Spinal cord (tissue), 10 donors: ENCODE measurements around the gene PPME1. TPM values are rescaled to one million over a fixed set of nuclear protein-coding genes. Genes with fewer than 3 reads are reported as not detected.

Experiments used
- DNase-seq, 6 donors: peaks; one replicate each; pipeline versions ENCODE4 v3.0.0 to v3.0.0-alpha.2; 2013 to 2015; ENCODE audit warnings: low spot score in 6 of 6, low read depth in 4 of 6
- H3K27ac ChIP-seq: one replicate; pipeline ENCODE4 v1.5.1; 2013; ENCODE audit warnings: low read depth, low read length, control low read depth
- H3K27me3 ChIP-seq: one replicate; pipeline ENCODE4 v1.6.1; 2013; ENCODE audit warnings: low read length; ENCODE audit not compliant: control insufficient read depth, insufficient read depth
- H3K36me3 ChIP-seq: one replicate; pipeline ENCODE4 v1.6.1; 2013; ENCODE audit warnings: low read length; ENCODE audit not compliant: control insufficient read depth, insufficient read depth
- H3K4me1 ChIP-seq: one replicate; pipeline ENCODE4 v1.6.1; 2013; ENCODE audit warnings: low read length; ENCODE audit not compliant: control insufficient read depth, insufficient read depth
- H3K4me3 ChIP-seq: one replicate; pipeline ENCODE4 v1.5.1; 2013; ENCODE audit warnings: low read depth, low read length, control low read depth
- H3K9me3 ChIP-seq: one replicate; pipeline ENCODE4 v1.6.1; 2013; ENCODE audit warnings: low read length; ENCODE audit not compliant: control insufficient read depth, insufficient read depth
- WGBS: methylation state at CpG from one replicate; pipeline ENCODE4 v1.1.5; 2013; ENCODE audit warnings: missing lambda C conversion rate; ENCODE audit not compliant: insufficient coverage; 5-methylcytosine and 5-hydroxymethylcytosine counted together
- polyA plus RNA-seq, 2 donors: library from polyadenylated mRNA; unstranded; fragments of 120-200 nt; gene quantifications; one replicate each; pipeline ENCODE4 v1.2.1, GENCODE V29; 2013; ENCODE audit not compliant: insufficient read length in 2 of 2
- total RNA-seq, 2 donors: library from RNA; depleted of rRNA in 1 of 2; stranded (reverse); fragments of 120-200 nt in 1 of 2; fragments of >200 nt in 1 of 2; gene quantifications; one replicate each; pipeline versions ENCODE4 v1.2.3 to v1.2.4, GENCODE V29; 2013 to 2014
- donor health status: healthy.

Gene PPME1
- total and polyA plus RNA-seq, 4 donors: 36.1 to 73.8 (median 53.6) TPM

DNA sequence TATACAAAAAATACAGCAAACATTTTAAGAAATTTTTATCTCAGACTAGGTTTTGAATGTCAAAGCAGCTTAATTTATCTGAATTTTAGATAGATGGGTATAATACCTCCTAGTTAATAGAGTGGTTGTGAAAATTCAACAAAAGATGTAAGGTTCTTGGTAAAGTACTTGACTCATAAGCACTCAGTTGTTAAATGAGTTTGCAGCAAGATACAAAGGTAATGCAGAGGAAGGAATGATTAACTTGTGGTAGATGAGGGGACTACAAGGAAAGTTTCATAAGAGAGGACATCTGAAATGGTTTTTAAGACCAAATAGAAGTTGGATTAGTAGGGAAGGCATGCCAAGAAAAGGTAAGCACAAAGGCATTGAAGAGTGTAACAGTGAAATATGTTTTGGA is 37.4 kb downstream of the PPME1 start:
- DNase-seq: no peak
- H3K9me3 ChIP-seq: no peaks in the 10 kb centered on the region
- H3K27ac ChIP-seq: no peak overlapping the region
- H3K36me3 ChIP-seq: peaks cover 10% of the 10 kb centered on the region
- H3K27me3 ChIP-seq: no peaks in the 10 kb centered on the region
- H3K4me1 ChIP-seq: no peaks in the 10 kb centered on the region
- H3K4me3 ChIP-seq: no peak overlapping the region

DNA sequence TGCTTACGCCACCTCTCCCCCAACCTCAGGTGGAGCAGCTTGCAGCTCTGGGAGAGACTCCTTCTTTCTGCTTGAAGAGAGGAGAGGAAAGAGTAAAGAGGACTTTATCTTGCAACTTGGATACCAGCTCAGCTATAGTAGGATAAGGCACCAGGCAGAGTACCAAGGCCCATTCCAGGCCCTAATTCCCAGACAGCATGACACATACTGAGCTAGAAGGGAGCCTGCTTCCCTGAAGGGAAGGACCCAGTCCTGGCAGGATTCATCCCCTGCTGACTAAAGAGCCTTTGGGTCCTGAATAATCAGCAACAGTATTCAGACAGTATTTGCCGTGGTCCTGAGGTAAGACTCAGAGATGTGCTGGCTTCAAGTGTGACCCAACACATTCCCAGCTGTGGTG is 41.4 kb downstream of the PPME1 start:
- 89% methylated on average over 1 of the region's 2 CpGs for WGBS
- Histone ChIP-seq H3K4me1 (no peaks in the 10 kb centered on the region), H3K9me3 (no peaks in the 10 kb centered on the region), H3K27ac (no peak overlapping the region), H3K36me3 (peaks cover 10% of the 10 kb centered on the region), H3K27me3 (no peaks in the 10 kb centered on the region), H3K4me3 (no peak overlapping the region)
- DNase-seq: no peak

DNA sequence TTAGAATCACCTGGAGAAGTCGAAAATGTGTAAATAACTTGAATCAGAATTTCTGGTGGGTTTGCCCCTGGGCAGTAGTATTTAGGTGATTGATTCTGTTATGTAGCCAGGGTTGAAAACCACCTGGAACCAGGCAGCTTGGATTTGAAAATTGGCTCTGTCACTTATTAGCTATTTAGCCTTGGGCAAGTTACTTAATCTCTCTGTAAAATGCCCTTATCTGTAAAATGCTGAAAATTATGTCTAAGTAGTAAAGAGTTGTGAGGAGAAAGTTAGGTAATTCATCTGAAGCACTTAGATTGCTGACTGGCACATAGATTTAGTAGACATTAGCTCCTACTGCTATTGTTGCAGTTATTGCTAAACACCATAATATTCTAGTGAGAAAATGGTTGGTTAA is 49.3 kb downstream of the PPME1 start:
- 100% methylated on average over 1 of the region's 1 CpG for WGBS
- DNase-seq: no peak
- H3K36me3 ChIP-seq: peaks cover 3% of the 10 kb centered on the region

DNA sequence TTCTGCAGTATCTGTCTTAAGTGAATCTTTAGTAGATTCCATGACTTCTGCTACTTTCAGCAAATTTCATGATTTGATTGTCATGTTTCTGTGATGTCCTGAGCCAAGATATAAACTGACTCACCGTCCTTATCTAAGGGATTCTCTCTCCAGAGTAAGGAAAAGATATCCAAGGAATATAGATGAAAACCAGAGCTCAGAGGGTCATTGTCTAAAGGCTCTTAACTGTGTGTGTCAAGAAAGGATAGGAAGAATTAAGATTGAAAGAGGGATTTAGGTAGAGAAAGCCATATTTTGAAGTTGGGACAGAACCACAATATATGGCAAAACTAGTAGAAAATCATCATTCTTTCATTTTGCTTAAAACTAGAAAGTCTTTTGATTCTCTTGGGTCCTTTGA is 50.7 kb downstream of the PPME1 start:
- Histone ChIP-seq H3K36me3 (peaks cover 3% of the 10 kb centered on the region), H3K27ac (no peak overlapping the region), H3K27me3 (no peaks in the 10 kb centered on the region), H3K4me1 (no peaks in the 10 kb centered on the region), H3K4me3 (no peak overlapping the region), H3K9me3 (peaks cover 1% of the 10 kb centered on the region)
- WGBS: no CpG with 5 or more reads among the region's 1 CpG
- no peak for DNase-seq

More for the DNA sequence above, 49.3 kb downstream of the PPME1 start:
- Histone ChIP-seq H3K9me3 (peaks cover 1% of the 10 kb centered on the region), H3K27ac (no peak overlapping the region), H3K4me1 (no peaks in the 10 kb centered on the region), H3K4me3 (no peak overlapping the region), H3K27me3 (no peaks in the 10 kb centered on the region)

DNA sequence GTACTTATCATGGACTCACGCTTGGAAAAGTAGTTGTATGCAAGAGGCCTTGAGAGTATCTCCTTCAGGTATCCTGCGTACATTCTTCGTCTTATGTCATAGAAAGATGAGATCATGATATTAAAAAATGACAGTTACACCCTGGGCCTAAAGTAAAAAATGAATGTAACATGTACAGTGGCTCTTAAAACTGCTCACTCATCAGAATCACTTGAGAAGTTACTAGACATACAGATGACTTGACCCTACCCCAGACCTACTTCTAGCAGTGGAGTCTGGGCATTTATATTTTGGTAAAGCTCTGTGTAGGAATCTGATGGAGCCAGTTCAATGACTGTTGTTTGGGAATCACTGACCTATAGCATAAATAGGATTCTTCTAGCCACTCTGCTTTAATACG is 54.5 kb downstream of the PPME1 start:
- no peak overlapping the region for H3K27ac ChIP-seq
- H3K36me3 ChIP-seq: peaks cover 3% of the 10 kb centered on the region

DNA sequence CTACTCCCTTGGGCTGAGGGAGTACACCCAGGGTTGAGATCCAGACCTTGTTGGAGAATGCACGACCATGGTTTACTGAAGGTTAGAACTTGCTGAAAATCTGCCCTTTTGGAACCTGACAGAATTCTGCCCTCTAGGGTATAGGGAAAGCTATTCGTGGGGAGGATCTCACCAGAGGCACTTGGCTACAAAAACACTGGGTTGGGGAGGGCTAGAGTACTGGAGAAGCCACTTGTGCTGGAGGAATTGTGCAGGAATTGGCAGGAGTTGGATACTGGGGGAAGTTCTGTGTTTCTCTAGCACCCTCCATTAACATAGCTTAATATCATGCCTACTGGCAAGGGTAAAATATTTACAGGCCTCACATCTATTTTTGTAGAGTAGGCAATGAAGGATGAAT is 55.8 kb downstream of the PPME1 start:
- peaks cover 3% of the 10 kb centered on the region for H3K36me3 ChIP-seq
- H3K4me1 ChIP-seq: no peaks in the 10 kb centered on the region
- WGBS: 82% methylated on average over 1 of the region's 2 CpGs
- H3K27me3 ChIP-seq: no peaks in the 10 kb centered on the region
- no peak overlapping the region for H3K4me3 ChIP-seq
- H3K27ac ChIP-seq: no peak overlapping the region
- no peak for DNase-seq
- H3K9me3 ChIP-seq: no peaks in the 10 kb centered on the region

More for the DNA sequence above, 54.5 kb downstream of the PPME1 start:
- Histone ChIP-seq H3K9me3 (no peaks in the 10 kb centered on the region), H3K4me1 (no peaks in the 10 kb centered on the region), H3K4me3 (no peak overlapping the region), H3K27me3 (no peaks in the 10 kb centered on the region)
- WGBS: no CpG with 5 or more reads among the region's 4 CpGs
- no peak for DNase-seq

DNA sequence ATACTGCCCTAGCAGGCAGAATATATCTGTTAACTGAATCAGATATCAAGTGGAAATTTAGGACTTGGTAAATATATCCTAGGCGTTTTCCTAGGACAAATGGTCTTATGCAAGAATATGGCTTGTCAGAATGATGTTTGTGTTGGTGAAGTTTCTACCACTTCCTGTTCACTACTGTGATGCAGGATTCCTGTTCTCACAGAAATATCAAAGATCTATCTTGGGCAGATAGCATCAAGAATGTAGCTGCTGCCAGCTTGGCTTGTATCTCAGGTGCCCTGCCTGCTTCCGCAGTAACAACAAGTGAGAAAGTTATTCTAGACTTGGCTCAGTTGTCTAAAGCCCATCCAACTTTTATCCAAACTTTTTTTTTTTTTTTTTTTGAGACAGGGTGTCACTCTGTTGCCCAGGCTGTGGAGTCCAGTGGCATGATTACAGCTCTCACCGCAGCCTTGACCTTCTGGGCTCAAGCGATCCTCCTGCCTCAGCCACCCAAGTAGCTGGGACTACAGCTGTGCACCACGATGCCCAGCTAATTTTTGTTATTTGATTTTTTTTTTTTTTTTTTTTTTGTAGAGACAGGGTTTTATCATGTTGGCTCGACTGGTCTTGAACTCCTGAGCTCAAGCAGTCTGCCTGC is 61.3 kb downstream of the PPME1 start:
- Histone ChIP-seq H3K4me1 (no peaks in the 10 kb centered on the region), H3K4me3 (no peak overlapping the region), H3K27ac (no peak overlapping the region), H3K36me3 (peaks cover 7% of the 10 kb centered on the region), H3K9me3 (no peaks in the 10 kb centered on the region), H3K27me3 (no peaks in the 10 kb centered on the region)
- WGBS: 100% methylated on average over 3 of the region's 6 CpGs
- no peak for DNase-seq

DNA sequence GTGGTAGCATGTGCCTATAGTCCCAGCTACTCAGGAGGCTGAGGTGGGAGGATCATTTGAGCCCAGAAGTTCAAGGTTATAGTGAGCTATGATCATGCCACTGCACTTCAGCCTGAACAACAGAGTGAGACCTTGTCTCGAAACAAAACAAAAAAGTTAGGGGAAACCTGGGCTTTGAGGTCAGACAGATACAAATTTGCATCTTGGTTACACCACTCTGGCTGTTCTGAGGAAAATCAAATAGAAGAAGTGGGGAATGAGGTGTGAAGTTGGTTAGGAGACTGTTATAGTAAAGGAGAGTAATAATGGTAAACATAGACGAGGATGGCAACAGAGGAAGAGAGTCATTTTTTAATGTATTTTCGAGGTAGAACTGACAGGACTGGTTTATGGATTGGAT is 62.6 kb downstream of the PPME1 start:
- no peak overlapping the region for H3K27ac ChIP-seq
- 100% methylated on average over 3 of the region's 3 CpGs for WGBS
- H3K4me3 ChIP-seq: no peak overlapping the region
- H3K9me3 ChIP-seq: no peaks in the 10 kb centered on the region
- peaks cover 7% of the 10 kb centered on the region for H3K36me3 ChIP-seq
- no peaks in the 10 kb centered on the region for H3K4me1 ChIP-seq
- no peak for DNase-seq
- H3K27me3 ChIP-seq: no peaks in the 10 kb centered on the region

DNA sequence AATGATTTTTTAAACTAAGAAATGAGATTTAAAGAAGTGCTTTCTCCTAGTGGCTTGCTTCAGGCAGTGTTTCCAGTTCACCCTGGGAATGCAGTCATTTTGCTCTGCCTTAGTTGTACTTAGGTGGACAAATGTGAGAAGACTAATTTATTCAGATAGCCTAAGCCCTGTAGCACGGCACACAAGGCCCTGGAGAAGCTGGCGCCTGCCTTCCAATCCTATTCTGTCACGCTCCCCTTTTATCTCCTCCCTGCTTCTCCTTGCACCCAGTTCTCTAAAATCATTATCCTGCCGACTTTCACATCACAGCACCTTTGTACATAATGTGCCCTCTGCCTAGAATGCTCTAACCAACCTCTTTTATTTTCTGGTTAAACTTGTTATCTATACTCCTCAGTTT is 64.0 kb downstream of the PPME1 start:
- WGBS: 77% methylated on average over 4 of the region's 4 CpGs
- no peaks in the 10 kb centered on the region for H3K9me3 ChIP-seq
- no peak for DNase-seq
- peaks cover 18% of the 10 kb centered on the region for H3K36me3 ChIP-seq
- H3K4me1 ChIP-seq: no peaks in the 10 kb centered on the region
- H3K27ac ChIP-seq: no peak overlapping the region
- no peaks in the 10 kb centered on the region for H3K27me3 ChIP-seq
- no peak overlapping the region for H3K4me3 ChIP-seq

DNA sequence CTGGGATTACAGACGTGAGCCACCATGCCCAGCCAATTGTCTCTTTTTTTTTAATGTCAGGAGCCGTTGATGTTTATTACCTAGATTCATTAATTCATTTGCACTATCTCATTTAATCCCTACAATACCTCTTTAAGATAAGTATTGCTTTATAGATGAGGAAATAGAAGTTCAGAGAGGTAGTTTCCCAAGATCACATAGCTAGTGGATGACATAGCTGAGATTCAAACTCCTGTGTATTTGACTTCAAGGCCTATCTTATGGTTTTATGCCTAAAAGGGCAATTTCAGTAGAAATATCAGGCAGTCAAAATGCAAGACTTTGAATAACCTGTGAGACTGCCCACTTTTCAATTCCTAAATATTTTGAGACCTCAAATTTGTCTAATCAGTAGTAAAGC is 66.5 kb downstream of the PPME1 start:
- Histone ChIP-seq H3K9me3 (no peaks in the 10 kb centered on the region), H3K4me1 (no peaks in the 10 kb centered on the region), H3K36me3 (peaks cover 20% of the 10 kb centered on the region), H3K27me3 (no peaks in the 10 kb centered on the region), H3K27ac (no peak overlapping the region), H3K4me3 (no peak overlapping the region)
- no peak for DNase-seq
- WGBS: no CpG with 5 or more reads among the region's 2 CpGs
